H4 (cell line): Measurements from ENCODE around the gene CAMTA1. TPM values are rescaled to one million over a fixed set of nuclear protein-coding genes. Genes with fewer than 3 reads are reported as not detected.

Source experiments
- DNase-seq: peaks from one replicate; pipeline ENCODE4 v3.0.0-alpha.2; 2015; ENCODE audit warnings: low spot score
- total RNA-seq: library from RNA; depleted of rRNA; stranded (reverse); fragments of >200 nt; shearing (Covaris generic); gene quantifications from 2 replicates; pipeline ENCODE4 v1.2.3, GENCODE V29; 2014

Gene CAMTA1
- total RNA-seq, 1 experiment from 2014 or later: 98.2 TPM

DNA sequence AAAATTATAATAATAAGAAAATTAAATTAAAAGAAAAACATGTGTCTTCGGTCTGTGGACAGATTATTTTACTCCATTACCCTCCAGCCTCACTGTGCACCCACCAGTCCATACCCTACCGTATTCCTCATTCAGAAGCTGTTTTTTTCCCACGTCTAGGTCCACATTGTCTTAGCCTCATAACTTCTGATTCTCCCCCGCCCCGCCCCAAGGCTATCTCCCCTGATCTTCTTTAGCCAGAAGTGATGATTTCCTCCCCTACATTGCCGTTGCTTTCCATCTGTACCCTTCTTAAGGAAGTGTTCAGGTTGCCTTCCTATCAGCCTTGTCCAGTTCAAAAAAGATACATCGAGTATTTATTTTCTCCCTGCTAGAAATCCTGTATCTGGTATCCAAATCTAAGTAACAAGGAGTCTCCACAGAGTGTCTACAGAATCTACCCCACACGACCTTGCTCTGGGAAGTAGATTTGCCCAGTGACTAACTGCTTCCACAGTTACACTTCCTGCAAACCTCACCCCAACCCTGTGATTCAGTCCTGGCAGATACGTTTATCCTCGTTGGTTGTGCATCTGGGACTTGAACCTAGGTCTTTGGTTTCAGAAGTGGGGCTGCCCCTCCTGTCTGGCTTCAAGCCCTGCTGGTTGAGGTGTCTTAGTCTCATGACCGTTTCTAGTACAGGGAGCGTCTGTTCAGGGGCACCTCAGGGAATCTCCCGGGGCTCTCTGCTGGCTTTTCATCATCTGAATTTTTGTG, 470.2 kb downstream of the CAMTA1 start:
- no peak for DNase-seq

- DNase-seq: no peak
Observed at GRCh38 chr1:7256526-7256925, 471.3 kb downstream of the CAMTA1 start.

- no peak for DNase-seq
Observed at GRCh38 chr1:7257225-7257624, 472.0 kb downstream of the CAMTA1 start.

DNA sequence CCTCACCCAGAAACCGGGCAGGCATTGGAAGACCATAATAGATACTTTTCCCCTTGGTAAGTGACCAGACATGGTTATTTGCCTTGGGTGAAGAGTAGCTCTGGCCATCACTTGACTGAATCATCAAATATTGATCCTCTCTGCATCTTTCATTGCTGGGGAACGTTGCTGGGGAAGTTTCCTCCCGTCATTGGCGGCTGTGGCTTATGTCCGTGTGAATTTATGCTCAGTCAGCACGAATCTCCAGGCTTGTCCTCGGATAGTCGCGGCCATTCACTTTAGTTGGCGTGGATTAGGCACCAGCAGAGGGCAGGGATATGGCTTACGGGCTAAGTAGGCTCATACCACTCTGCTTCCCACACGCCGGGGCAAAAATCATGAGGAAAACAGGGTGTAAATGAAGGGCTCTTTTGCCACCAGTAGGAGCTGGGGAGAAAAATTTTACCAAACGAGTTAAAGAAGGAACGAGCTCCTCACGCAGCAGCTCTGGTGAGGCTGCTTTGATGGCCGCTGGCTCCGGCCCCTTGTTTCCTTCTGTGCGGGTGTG, 473.4 kb downstream of the CAMTA1 start:
- DNase-seq: no peak

- no peak for DNase-seq
Observed at GRCh38 chr1:7259955-7260354, 474.7 kb downstream of the CAMTA1 start.

DNA sequence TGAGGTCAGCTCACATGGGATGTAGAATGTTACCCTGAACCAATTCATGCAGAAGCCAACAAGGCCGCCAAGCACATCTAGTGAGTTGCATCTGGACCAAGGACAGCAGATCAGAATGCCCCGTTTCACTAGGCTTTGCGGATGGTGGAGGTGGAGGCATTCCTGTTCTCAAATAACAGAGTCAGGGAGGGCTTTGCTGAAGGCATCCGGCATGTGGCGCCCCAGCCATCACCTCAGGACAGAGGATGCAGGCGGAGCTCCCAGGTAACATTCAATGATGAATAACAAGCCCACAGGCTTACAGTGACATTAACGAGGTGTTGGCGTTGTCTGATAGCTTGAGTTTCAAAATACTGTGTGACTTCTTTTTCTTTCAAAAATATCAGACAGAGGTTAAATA, 476.2 kb downstream of the CAMTA1 start:
- no peak for DNase-seq

- DNase-seq: no peak
Observed at GRCh38 chr1:7262611-7263010, 477.4 kb downstream of the CAMTA1 start.

GRCh38 chr1:7263021-7263960, 478.0 kb downstream of the CAMTA1 start:
- no peak for DNase-seq

- DNase-seq: no peak
Observed at GRCh38 chr1:7264101-7264500, 478.8 kb downstream of the CAMTA1 start.

- peak; percentile 81 for DNase-seq
Observed at GRCh38 chr1:7265771-7266371, 480.6 kb downstream of the CAMTA1 start.

DNA sequence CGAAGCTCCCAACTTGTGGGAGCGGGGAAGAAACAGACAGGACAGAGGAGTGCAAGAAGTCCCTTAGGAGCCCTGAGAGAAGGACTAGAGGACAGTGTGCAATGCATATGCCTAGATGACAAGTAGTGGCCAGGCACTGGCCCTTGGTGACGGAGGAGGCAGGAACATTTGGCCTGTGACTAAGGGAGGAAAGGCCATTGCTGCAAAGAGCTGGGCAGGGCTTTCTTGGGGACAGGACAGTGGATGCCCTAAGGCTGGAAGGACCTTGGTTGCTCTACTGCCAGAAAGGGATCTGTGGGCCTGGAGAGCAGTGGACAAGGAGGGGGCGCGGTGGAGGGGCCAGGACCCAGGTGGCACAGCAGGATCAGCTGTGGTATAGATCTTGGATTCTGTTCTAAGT, 481.3 kb downstream of the CAMTA1 start:
- DNase-seq: no peak

- peak; percentile 61 for DNase-seq
Observed at GRCh38 chr1:7267493-7267892, 482.2 kb downstream of the CAMTA1 start.

DNA sequence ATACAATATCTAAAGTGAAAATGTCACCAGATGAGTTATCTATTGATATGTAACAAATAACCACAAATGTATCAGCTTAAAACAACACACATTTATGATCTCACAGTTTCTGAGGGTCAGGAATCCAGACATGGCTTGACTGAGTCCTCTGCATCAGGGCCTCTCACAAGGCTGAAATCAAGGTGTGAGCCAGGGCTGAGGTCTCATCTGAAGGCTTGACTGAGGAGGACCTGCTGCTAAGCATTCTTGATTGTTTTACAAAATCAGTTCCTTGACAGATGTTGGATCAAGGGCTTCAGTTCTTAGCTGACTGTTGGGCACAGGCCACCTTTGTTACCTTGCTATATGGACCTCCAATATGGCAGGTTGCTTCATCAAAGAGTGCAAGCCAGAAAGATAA, 483.7 kb downstream of the CAMTA1 start:
- DNase-seq: no peak

GRCh38 chr1:7269525-7269924, 484.3 kb downstream of the CAMTA1 start:
- no peak for DNase-seq

DNA sequence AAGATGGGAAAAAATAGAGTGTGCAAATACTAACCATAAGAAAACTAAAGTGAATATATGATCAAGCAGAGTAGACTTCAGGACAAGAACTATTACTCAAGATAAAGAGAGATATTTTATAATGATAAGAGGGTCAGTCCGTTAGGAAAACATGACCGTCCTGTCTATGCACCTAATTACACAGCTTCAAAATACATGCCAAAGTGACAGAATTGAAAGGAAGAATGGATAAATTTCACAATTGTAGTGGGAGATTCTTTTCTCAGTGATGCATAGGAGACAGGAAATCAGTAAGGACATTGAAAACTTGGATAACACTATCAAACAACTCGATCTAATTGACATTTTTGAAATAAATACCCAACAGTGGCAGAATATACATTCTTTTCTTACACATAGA, 489.0 kb downstream of the CAMTA1 start:
- no peak for DNase-seq

DNA sequence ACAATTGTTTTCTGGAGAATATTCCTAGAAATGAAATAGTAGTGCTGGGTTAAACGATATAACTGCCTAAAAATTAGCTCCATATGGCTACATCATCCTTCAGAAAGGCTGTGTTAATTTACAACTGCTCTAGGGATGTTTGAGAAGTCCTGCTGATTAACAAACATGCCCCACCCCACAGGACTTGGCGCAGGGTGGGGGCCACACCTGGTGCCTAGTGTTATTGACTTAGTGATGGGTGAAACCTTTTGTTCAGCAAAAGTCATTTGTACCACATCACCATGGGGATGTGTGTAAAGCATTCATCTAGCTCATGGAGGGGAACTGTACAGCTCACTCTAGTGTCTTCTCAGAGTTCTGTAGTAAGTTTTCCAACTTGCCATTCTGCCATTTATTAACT, 492.8 kb downstream of the CAMTA1 start:
- DNase-seq: no peak

- DNase-seq: no peak
Observed at GRCh38 chr1:7278827-7279765, 493.8 kb downstream of the CAMTA1 start.

DNA sequence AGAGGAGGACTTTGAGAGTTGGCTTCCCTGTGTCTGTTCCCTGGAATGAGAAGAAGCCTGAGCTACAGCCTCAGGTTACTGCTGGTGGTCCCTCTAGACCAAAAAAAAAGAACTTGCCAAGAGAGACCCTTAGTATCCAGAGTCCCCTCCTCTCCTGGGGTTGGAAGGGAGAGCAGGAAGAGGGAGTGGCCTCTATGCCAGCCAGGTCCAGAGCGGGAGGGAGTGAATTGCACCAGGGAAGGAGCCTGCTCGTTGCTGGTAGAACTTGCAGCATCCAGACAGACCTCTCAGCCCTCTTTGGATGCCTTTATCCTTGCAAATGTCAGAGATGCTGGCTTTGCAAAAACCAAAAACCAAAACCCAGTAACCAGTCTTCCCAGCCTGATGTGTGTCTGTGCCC, 494.5 kb downstream of the CAMTA1 start:
- DNase-seq: no peak

DNA sequence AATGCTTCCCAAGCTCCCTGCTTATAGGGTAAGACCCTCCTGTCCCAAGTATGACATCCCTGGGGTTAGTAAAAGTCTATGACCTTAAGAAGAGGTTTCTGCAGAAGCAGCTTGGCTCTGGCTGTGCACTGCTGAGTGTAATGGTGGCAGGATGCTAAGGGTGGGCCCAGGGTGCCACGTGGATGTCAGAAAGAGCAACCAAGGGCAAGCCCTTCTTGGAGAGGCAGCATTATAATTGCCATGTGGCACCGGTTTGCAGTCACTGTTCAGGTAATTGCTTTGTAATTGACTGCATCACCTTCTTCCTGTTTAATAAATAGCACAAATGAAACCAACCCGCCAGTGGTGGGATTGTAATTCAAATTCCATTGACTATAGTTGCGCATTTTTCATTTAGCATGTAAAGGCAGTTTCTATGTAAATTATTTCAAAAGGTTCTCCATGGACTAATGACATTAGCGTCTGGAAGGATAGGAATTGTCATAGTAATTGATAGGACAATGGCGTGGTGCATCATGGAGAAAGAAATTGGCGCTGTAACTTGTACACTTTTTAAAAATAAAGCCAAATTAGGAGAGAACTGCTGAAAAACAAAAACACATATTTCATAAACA, 495.2 kb downstream of the CAMTA1 start:
- no peak for DNase-seq

GRCh38 chr1:7281821-7282220, 496.6 kb downstream of the CAMTA1 start:
- no peak for DNase-seq
